Measurements from ENCODE around the gene RFX8. TPM values are rescaled to one million over a fixed set of nuclear protein-coding genes. Genes with fewer than 3 reads are reported as not detected.
A peak's percentile ranks its signal among the peaks of the same experiment; 100 is the strongest.
"Not testable (repeated sequence)": the region's sequence is repeated elsewhere in the genome, so short reads cannot be mapped to it uniquely, and the experiment has no call there.

Gene RFX8
- 0.81 TPM for total RNA-seq

DNA sequence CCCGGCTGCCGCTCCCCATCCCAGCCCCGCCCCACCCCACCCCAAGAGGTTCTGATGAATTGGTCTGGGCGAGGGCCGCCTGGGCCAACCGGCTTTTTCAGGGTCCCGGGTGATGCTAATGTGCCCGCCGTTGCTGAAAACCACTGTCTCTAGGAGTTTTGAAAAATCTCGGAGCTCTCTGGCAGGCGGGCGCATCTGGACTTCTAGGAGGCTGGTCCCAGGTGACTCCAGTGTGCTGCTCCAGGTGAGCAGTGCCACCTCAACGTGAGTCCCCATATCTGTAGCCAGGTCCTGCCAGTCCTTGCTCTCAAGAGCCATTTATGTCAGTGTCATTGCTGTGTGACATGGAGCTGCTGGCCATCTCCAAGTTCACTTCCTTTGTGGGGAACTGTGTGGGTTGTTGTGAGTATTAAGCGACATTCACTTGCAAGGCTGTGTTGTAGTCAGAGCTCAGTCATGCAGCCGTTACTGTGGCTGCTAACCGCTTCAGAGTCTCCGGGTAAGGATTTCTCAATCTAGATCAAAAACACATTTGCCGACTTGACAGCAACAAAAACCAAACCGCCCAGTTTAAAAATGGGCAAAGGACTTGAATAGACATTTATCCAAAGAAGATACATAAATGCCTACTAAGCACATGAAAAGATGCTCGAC is at the start of gene RFX8:
Gene RFX8 (minus strand): TSS at position 382 of the 654 bp plus-strand sequence. CDS start 8,264 bp downstream, outside the sequence.
- DNase-seq (ENCODE audit: low read depth in 2 of 3, low spot score in 2 of 3) = peak; percentile 10 to 92 (median 77)

DNA sequence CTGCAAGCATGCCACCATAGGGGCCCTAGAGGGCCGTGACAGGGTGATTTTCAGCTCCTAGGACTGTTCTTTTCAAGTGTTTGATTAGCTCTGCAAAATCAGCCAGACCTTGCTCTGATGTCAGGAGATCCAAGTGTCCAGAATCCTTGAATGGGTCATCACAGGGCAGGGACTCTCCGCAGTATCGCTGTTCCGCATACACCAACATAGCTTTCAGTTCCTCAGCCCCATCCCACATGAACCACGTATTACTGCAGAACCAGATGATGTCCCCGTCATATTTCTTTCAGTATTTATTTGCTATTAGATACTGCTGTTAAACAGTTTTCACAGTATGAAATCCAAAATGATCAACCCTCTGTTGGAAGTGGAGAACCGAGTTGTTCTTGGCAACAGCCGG is 46.6 kb upstream of the RFX8 start:
- no peak for DNase-seq (ENCODE audit: low read depth in 2 of 3, low spot score in 2 of 3)

DNA sequence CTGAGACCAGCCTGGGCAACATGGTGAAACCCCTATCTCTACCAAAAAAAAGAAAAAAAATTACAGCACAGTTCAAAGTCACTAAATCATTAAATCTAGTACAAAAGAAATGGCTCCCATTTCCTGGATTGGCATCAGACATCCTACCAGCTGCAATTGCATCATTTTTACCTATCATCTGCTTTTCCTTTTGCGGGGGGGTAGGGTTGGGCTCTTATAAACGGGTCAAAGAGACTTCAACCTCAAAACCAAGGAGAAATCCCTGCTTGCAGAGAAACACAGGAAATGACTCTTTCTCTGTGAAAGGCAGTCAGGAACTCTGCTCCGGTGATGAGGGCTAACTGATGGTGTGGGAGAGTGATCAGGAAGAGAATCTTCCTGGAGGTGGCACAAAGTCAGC is 45.3 kb upstream of the RFX8 start:
- no peak for DNase-seq (ENCODE audit: low read depth in 2 of 3, low spot score in 2 of 3)

DNA sequence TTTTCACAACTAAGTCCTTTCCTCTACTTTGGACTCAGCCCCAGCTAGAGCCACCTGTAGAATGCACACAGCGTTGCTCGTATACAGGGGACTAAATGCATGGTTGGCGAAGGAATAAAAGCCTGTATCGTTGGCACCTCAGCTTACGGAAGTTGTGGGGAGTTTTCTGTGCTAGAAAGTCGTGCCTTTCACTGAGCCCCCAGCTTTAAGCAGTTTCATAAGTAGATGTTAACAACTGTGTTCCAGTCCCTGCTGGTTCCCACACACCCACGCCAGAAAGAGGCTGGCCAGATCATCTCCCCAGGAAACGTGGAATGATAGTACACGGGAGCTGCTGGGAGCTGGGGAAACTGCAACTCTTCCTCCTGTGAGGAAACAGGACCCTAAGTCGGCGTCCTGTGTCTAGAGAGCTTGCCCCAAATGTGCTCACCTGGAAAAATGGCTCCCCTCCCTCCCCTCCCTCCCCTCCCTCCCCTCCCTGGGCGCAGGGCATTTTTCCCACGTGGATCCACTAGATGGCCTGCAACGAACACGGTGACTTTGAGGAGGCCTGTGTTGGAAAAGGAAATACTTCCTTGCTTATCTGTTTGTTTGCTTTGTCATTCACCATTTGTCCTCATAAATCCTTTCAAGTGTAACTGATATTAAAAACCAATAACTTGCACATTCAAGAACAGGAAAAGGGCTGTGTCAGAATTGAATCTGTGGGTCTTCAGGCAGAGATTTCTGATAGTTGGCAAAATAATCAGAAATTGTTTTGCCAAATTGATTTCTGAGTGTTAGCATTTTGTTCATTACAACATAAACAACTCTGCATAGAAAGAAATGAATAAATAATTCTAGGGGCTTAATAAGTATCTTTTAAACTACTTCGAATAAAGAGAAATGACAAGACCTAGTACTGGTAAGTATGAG is 43.9 kb upstream of the RFX8 start:
- no peak for DNase-seq (ENCODE audit: low read depth in 2 of 3, low spot score in 2 of 3)

DNA sequence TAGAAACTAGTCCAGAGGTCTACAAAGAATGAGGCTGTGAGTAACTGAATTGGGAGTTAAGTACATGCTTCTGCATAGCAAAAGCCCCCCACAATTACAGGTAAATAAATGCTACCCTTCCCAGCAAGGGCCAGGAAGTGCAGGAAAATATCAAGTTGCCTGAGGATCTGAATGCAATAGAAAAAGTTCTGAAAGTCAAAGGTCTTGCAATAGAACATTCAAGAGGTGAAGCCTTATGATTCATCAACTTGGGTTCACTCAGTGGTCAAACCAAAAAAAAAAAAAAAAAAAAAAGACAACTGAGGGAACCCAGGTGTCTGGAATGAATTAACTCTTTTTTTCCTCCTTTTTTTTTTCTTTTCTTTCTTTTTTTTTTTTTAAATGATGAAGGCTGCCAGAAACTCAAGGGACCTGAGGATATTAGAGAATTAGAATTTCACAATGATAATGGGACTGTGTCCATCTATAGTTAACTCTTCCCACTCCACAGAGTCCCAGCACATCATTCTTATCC is 42.9 kb upstream of the RFX8 start:
- DNase-seq (ENCODE audit: low read depth in 2 of 3, low spot score in 2 of 3) = no peak

DNA sequence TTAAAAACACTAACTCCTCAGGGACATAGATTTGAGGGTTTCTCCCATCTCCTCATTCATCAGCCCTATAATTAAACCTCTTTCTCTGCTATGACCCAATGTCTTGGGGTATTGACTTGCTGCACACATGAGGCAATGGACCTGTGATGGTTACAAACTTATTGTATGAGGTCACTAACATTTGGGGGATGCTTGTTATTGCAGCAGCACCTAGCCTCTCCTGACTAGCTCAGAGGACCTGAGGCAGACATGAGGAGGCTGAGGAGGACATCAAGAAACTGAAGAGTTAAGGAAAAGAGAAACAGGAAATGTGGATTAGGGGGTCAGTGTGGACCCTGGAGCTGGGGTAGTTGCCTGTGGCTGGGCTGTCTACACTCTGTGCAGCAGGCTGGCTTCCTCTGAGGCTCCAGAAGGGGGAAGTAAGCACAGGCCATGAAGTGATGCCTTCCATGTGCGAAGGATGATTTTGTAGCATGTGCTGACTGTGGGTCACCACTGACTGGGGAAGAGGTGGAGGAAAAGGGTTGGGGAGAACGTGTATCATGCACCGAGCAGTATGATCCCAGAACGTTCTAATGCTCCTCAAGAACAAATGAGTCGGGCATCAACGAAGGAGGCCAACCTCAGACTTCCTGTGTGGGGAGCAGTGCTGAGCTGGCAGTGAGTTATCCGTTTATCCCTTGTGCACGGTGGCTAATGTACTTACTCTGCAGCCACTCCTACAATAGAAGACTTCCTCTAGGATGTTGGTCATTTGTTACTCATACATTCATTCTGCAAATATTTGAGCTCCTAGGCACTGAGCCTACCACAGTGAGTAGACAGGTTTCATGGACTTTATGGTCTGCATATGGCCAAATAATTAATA is 42.1 kb upstream of the RFX8 start:
- DNase-seq (ENCODE audit: low read depth in 2 of 3, low spot score in 2 of 3) = peak in 2 of 3 donors; percentile 47 to 54

DNA sequence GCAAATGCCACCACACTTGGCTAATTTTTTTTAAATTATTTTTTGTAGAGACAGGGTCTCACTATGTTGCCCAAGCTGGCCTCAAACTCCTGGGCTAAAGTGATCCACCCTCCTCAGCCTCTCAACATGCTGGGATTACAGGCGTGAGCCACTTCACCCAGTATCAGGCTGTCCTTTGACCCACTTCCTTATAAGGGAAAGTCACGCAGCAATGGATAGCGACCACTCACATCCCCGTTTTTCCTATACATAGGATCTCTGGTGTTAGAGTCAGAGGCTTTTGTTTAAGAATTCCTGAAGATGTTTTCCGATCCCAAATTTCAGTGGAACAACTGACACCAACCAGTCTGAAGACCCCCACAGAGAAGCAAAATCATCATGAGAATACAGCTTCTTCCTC is 41.4 kb upstream of the RFX8 start:
- DNase-seq (ENCODE audit: low read depth in 2 of 3, low spot score in 2 of 3) = no peak

DNA sequence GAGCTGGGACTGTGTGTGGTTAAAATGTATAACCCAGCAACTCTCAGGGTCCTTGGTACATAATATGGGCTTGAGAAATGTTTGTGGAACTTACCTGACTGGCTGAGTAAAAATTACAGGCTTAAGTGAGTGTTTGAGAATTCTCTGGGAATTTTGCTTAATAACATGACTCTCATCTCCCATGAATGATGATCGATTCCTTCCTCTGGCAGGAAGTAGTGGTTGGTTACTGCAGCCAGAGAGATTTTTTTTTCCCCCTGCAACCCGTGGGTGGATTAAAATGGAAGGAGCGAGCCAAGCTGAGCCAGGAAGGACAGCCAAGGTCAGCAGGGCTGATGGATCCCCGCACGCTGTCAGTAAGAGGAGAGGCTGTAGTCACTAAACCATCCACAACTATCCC is 40.6 kb upstream of the RFX8 start:
- DNase-seq (ENCODE audit: low read depth in 2 of 3, low spot score in 2 of 3) = no peak

DNA sequence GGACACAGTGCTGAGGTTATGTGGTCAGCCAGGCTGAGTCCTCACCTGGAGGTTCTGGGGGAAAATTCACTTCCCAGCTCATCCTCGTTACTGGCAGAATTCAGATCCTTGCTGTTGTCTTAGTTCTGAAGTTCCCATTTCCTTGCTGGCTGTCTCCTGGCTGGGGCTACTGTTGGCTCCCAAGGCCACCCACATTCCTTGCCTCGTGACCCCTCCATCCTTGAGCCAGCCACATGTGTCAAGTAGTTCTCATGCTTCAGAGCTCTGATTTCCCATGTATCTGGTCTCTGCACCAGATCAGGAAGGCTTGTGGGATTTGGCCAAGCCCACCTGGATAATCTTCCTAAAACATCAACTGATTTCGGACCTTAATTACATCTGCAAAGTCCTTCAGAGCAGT is 38.1 kb upstream of the RFX8 start:
- DNase-seq (ENCODE audit: low read depth in 2 of 3, low spot score in 2 of 3) = no peak

DNA sequence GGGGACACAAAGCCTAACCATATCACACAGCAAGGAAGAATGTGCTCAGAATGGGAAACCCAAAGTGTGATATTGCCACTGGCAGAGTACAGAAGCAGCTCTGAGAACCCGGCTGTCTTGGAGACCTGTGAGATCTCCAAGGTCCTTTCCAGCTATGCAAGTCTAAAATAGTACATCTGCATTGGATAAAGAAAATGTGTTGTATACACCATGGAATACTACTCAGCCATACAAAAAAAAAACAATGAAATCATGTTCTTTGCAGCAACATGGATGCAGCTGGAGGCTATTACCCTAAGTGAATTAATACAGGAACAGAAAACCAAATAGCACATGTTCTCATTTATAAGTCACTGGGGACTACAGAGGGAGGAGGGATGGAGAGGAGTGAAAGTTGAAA is 36.5 kb upstream of the RFX8 start:
- DNase-seq (ENCODE audit: low read depth in 2 of 3, low spot score in 2 of 3) = no peak

DNA sequence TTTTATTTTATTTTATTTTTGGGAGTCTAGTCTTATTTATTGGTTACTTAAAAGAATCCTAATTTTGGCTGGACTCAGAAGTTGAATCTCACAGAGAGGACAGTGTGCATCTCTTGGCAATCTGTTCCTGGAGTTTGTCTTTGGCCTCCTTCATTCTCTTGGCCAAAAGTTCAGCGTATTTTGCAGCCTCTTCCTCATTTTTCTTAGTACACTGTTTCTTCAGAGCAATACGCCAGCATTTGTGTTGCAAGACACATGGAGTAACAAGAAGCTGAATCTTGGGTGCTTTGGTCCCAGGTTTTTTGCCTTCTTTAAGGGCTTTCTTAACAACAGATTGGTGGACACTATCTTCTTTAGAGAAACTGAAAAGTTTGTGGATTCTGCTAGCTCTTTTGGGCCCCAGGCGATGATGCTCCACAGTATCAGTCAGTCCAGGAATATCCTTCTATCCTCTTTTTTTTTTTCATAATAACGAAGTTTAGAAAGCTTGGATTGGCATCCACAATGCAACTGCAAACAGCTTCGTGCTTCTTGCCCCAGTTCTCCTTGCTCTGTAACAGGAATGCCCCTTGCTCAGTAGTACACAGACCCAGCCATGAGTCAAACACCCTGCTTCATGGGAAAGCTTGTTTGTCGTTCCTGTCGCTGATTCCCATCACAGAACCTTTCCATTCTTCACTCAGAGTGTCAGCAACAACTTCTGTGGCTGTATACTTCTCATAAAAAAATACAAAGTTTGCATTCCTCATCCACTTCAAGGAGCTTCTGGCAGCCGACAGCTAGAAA is 34.8 kb upstream of the RFX8 start:
- DNase-seq (ENCODE audit: low read depth in 2 of 3, low spot score in 2 of 3) = no peak

DNA sequence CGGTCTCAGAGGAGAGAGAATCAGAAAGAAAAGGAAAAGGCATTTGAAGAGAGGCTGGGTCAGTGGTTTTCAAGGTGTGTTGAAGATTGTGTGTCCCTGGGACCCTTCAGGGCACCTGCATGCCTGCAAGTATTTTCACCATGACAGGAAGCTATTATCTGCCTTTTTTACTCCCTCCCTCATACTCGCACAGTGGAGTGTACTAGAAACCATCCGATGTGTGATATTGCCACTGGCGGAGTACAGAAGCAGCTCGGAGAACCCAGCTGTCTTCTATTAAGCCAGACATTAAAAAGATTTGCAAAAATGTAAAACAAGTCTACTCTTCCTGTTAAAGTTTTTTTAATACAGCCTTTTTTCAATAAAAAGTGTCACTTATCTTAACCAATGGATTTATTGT is 33.7 kb upstream of the RFX8 start:
- no peak for DNase-seq (ENCODE audit: low read depth in 2 of 3, low spot score in 2 of 3)

DNA sequence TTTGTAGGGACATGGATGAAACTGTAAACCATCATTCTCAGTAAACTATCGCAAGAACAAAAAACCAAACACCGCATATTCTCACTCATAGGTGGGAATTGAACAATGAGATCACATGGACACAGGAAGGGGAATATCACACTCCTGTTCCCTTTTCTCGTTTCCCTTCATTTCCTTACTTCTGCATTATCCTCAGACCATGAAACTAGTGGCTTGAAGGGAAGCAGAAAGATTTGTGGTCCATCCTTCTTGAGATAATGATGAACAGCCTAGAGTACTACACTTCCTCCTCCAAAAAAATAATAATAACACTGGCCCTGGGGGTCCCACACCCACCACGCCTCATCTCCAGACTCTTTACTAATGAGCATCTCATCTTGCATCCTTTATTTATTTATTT is 30.4 kb upstream of the RFX8 start:
- DNase-seq (ENCODE audit: low read depth in 2 of 3, low spot score in 2 of 3) = not testable (repeated sequence)

DNA sequence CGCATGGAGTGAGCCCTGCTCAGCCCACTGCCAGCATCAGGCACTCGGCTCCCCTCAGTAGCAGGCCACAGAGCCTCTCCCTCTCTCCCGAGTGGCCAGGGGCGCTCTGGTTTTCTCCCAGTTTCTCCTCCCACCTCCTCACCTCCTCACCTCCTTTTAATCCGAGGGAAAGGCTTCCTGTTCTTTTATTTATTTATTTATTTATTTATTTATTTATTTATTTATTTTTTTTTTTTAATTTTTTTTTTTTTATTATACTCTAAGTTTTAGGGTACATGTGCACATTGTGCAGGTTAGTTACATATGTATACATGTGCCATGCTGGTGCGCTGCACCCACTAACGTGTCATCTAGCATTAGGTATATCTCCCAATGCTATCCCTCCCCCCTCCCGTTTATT is 29.8 kb upstream of the RFX8 start:
- not testable (repeated sequence) for DNase-seq (ENCODE audit: low read depth in 2 of 3, low spot score in 2 of 3)

DNA sequence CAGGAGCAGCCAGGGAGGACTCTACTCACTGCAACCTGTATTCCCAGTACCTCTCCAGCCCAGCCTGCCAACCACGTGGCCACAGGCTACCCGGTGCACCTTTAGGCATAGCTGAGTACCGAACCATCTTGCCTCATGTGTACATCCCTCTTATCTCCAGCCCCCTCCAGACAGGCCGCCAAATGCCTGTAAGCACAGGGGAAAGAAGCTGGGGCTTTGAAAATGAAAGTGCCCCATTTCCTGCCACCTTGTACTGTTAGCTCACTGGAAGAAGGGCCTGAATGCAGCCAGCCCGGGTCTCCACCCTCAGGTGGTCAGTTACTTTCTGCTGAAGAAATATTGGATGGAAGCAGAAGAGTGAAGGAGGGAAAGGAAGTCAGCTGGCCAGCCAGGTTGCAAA is 27.2 kb upstream of the RFX8 start:
- no peak for DNase-seq (ENCODE audit: low read depth in 2 of 3, low spot score in 2 of 3)

DNA sequence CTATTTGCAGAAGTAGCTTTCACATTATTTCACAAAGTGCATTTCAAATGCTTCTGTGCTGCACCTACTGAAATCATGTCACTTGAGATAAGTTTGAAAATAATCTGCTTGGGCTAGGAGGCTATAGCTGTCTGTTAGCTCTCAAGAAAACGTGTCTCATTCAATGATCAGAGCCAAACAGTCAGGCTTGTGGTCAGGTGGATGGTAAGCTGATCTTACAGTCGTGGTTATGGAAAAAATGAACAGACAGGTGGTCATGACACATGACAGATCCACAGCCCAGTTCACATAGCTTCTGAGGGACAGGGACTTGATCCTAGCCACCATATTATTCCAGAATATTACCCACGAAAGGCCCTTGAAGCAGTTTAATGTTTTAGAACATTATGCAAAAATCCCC is 26.5 kb upstream of the RFX8 start:
- peak in 1 of 3 donors; percentile 33 for DNase-seq (ENCODE audit: low read depth in 2 of 3, low spot score in 2 of 3)

DNA sequence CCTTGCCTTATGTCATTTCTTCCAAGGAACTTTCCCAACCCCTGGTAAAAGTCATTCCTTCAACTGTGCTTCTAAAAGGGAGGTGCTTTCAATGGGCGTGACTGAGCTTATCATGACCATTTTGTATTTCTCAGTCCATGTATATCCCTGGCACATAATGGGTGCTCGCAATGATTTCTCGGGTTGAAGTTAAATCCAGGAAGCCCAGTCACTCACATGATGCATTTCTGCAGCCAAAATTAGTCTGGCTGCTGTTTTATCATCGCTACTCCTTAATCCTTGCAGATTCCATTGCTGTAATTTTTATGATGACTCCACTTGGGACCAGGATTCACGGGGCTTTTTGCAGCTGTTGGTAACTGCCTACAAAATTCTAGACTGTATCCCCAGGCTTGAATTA is 25.9 kb upstream of the RFX8 start:
- DNase-seq (ENCODE audit: low read depth in 2 of 3, low spot score in 2 of 3) = no peak

DNA sequence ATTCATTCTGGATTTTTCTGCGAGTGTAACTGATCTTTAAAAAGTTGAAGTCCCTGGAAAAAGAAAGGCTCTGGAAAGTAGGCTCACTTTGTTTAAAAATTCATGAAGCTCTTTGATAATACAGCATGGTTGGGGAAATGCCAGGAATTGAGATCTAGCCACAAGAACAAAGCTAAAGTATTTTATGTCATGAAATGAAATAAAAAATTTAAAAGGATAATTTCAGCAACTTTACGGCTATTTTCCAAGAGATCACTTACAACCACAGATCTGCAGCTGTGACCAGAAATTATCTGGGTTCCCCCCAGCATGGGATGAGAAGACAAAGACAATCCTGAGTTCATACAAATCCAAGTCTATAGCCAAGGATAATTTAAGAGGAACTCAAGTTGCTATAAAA is 25.3 kb upstream of the RFX8 start:
- DNase-seq (ENCODE audit: low read depth in 2 of 3, low spot score in 2 of 3) = no peak

DNA sequence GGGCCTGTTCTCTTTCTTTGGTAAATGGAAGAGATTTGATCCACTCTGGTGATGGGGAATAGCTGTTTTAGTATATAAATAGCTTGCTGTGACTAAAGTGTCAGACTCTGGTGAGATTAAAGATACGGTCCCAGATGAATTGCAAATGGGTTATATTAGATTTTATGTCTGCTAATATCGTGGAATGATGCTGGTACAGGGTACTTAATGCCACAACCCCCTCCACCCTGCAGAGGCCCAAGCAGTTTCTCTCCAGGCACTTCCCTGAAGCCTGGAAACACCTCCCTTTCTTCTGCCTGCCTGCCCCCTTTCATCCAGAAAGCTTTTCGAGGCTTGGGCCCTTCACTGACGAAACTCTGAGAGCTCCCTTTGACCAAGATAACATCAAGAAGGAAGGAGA is 21.4 kb upstream of the RFX8 start:
- DNase-seq (ENCODE audit: low read depth in 2 of 3, low spot score in 2 of 3) = no peak

DNA sequence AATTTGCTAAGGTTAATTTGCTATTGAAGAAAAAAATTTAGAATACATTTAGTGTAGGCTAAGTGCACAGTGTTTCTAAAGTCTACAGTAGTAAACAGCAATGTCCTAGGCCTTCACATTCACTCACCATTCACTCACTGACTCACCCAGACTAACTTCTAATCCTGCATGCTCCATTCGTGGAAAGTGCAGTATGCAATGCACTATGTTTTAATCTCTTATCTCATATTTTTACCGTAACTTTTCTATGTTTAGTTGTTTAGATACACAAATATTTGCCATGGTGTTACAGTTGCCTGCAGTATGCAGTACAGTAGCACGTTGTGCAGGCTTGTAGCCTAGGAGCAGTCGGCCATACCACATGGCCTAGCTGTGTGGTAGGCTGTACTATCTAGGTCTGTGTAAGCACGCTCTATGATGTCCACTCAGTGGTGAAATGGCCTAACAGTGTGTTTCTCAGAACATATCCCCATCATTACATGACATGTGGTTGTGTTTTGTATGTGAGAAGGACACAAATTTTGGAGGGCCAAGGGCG is 18.1 kb upstream of the RFX8 start:
- no peak for DNase-seq (ENCODE audit: low read depth in 2 of 3, low spot score in 2 of 3)
